22Rv1 (cell line): ENCODE results near the gene SFTPA1.
"Not testable (repeated sequence)": the region's sequence is repeated elsewhere in the genome, so short reads cannot be mapped to it uniquely, and the experiment has no call there.

Source experiments
- H3K27ac ChIP-seq: fragments of 450-650 bp; 2 replicates; pipeline ENCODE4 v1.5.1; 2017
- CTCF ChIP-seq: fragments of 450-650 bp; IDR thresholded peaks from 2 replicates; pipeline ENCODE4 v1.5.1; 2017; ENCODE audit warnings: mild to moderate bottlenecking
- ZFX ChIP-seq: fragments of 450-650 bp; IDR thresholded peaks from 2 replicates; pipeline ENCODE4 v1.6.1; 2017; ENCODE audit warnings: antibody characterized with exemption, borderline replicate concordance

The SFTPA1 gene

GRCh38 chr10:79610601-79611191 lies at the start of gene SFTPA1:
Gene SFTPA1 (plus strand): TSS chr10:79610939. CDS start chr10:79611826, 887 bp downstream.
- no peak for TF ChIP-seq CTCF
- TF ChIP-seq ZFX, result no peak
- H3K27ac ChIP-seq, result no peak within 1 kb of the TSS

DNA sequence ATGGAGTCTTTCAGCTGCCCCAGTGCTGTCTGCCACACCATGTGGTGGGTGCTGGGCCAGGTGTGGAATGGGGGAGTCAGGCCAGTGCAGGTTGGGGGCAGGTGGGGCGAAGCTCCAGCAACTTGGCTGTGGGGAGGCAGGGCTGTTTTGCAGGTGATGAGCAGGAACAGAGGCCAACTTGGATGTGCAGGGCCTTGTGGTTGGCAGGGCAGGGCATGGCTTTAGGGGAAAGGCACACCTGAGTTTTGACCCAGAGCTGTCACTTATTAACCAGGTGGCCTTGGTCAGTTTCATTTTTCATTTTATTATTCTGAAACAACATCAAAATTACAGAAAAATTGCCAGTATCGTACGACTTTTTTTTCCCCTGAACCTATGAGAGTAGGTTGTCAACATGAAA lies 49.5 kb upstream of the SFTPA1 start:
- no peak for TF ChIP-seq CTCF
- TF ChIP-seq ZFX, result no peak
- H3K27ac ChIP-seq, result no peak overlapping the region

DNA sequence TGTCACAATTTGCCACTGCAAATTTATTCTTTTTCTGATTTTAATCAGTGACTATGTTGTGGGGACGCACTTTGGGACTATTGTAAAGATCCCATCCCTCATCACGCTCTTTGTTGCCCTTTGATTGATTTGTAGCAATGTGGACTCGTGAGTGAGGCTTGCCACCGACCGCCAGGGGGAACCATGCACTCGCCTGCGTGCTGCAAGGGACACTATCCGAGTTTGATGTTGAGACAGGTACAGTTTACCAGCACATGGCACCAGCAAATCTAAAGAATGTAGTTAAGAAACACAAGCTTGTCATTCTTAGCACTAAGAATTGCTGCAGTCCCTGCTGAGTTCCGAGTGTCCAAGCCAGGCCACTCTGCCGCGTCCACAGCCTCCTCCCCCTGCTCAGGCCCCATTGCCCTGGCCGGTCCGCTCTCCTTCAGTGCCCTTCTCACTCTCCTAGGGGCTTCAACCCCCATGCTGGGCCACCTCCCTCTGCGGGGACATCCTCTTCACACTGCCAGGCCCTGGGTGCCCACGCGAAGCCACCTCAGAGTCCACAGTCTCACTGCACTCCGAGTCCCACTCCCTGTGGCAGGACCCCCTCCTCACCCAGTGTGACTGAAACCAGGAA lies 48.5 kb upstream of the SFTPA1 start:
- TF ChIP-seq CTCF, result peak; percentile 96
- no peak for TF ChIP-seq ZFX
- no peak overlapping the region for H3K27ac ChIP-seq

DNA sequence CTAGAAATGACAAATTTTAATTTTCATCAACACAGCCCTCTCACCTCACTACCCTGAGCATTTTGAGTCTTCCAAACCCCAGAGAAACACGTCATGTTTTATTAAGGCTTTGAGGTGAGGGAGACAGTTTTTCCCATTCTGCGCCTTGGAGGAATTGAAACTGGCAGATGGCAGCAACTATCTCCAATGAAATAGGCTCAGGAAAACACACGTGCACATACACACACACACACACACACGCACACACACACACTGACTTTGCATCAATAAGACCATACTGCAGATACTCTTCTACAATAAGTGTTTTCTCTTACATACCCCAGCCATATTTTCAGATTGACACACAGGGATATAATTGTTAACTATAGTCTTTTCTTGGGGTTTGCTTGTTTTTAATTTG lies 47.3 kb upstream of the SFTPA1 start:
- no peak for TF ChIP-seq CTCF
- no peak for TF ChIP-seq ZFX
- H3K27ac ChIP-seq, result no peak overlapping the region

- H3K27ac ChIP-seq, result not testable (repeated sequence)
Measured at GRCh38 chr10:79570624-79571023, 40.1 kb upstream of the SFTPA1 start.

- no peak overlapping the region for H3K27ac ChIP-seq
- TF ChIP-seq CTCF (no peak), ZFX (no peak)
Measured at GRCh38 chr10:79579361-79579760, 31.4 kb upstream of the SFTPA1 start.

GRCh38 chr10:79581044-79581443 lies 29.7 kb upstream of the SFTPA1 start:
- TF ChIP-seq CTCF (no peak), ZFX (no peak)
- H3K27ac ChIP-seq, result no peak overlapping the region

- TF ChIP-seq ZFX, result no peak
- no peak overlapping the region for H3K27ac ChIP-seq
Measured at GRCh38 chr10:79582096-79582495, 28.6 kb upstream of the SFTPA1 start.

- H3K27ac ChIP-seq, result not testable (repeated sequence)
Measured at GRCh38 chr10:79582954-79583353, 27.8 kb upstream of the SFTPA1 start.
